ENCODE data around the gene CACNA1A. TPM values are rescaled to one million over a fixed set of nuclear protein-coding genes. Genes with fewer than 3 reads are reported as not detected.

The CACNA1A gene
- total RNA-seq, 4 donors from 2014 or later: 1.1 TPM; not detected in 3

GRCh38 chr19:13281567-13282291 lies 224.6 kb downstream of the CACNA1A start:
- Histone ChIP-seq H3K4me3 (no peak overlapping the region), H3K9me3 (no peaks in the 10 kb centered on the region), H3K27ac (peak overlapping the region in 1 of 4 donors; percentile 9), H3K4me1 (peaks cover 0 to 8% (median 0%) of the 10 kb centered on the region in 3 donors), H3K27me3 (peaks cover 0 to 45% (median 0%) of the 10 kb centered on the region in 4 donors), H3K36me3 (no peaks in the 10 kb centered on the region)
- TF ChIP-seq CTCF (IDR thresholded peaks at IDR 0.05): no peak
- 0 to 33% methylated on average over 1 to 12 of the region's 24 CpGs for WGBS, 2 donors
- intact Hi-C loops (cut with DNase I): no loop called here
- DNase-seq: no peak

GRCh38 chr19:13277104-13277809 lies 229.0 kb downstream of the CACNA1A start:
- peaks cover 0 to 24% (median 0%) of the 10 kb centered on the region in 4 donors for H3K27me3 ChIP-seq
- no peak overlapping the region for H3K27ac ChIP-seq
- no peak overlapping the region for H3K4me3 ChIP-seq
- intact Hi-C loops (cut with DNase I): loop anchor here (5.0 kb wide), 2 partner anchors 155 to 310 kb away; no protein-coding TSS in a partner anchor
- no peak for DNase-seq
- no peaks in the 10 kb centered on the region for H3K9me3 ChIP-seq
- TF ChIP-seq POLR2A (IDR thresholded peaks at IDR 0.05) (no peak), CTCF (IDR thresholded peaks at IDR 0.05) (peak; percentile 66 to 86 (median 79))
- WGBS, 2 donors: 24 to 30% methylated on average over 12 to 14 of the region's 17 CpGs
- H3K36me3 ChIP-seq: no peaks in the 10 kb centered on the region
- peaks cover 0 to 8% (median 0%) of the 10 kb centered on the region in 3 donors for H3K4me1 ChIP-seq

- Histone ChIP-seq H3K27me3 (peaks cover 0 to 8% (median 0%) of the 10 kb centered on the region in 4 donors), H3K27ac (no peak overlapping the region), H3K9me3 (no peaks in the 10 kb centered on the region), H3K36me3 (no peaks in the 10 kb centered on the region), H3K4me3 (no peak overlapping the region), H3K4me1 (peaks cover 0 to 8% (median 0%) of the 10 kb centered on the region in 3 donors)
- TF ChIP-seq POLR2A (IDR thresholded peaks at IDR 0.05) (no peak), CTCF (IDR thresholded peaks at IDR 0.05) (no peak)
- no peak for DNase-seq
- WGBS, 2 donors: 68 to 72% methylated on average over 10 of the region's 10 CpGs
- intact Hi-C loops (cut with DNase I): loop anchor here (5.0 kb wide), 2 partner anchors 157 to 312 kb away; no protein-coding TSS in a partner anchor
Measured at GRCh38 chr19:13275016-13275722, 231.1 kb downstream of the CACNA1A start.

GRCh38 chr19:13270514-13271105 lies 235.7 kb downstream of the CACNA1A start:
- intact Hi-C loops (cut with DNase I): no loop called here
- Histone ChIP-seq H3K4me1 (no peaks in the 10 kb centered on the region), H3K27me3 (no peaks in the 10 kb centered on the region), H3K36me3 (no peaks in the 10 kb centered on the region), H3K4me3 (no peak overlapping the region), H3K9me3 (no peaks in the 10 kb centered on the region), H3K27ac (no peak overlapping the region)
- 68 to 83% methylated on average over 5 of the region's 5 CpGs for WGBS, 2 donors
- TF ChIP-seq CTCF (IDR thresholded peaks at IDR 0.05) (no peak), POLR2A (IDR thresholded peaks at IDR 0.05) (no peak)
- DNase-seq: no peak

All from esophagus squamous epithelium (tissue), 5 donors.